ENCODE measurements around the gene PTGES2.
A peak's percentile ranks its signal among the peaks of the same experiment; 100 is the strongest.

The PTGES2 gene

DNA sequence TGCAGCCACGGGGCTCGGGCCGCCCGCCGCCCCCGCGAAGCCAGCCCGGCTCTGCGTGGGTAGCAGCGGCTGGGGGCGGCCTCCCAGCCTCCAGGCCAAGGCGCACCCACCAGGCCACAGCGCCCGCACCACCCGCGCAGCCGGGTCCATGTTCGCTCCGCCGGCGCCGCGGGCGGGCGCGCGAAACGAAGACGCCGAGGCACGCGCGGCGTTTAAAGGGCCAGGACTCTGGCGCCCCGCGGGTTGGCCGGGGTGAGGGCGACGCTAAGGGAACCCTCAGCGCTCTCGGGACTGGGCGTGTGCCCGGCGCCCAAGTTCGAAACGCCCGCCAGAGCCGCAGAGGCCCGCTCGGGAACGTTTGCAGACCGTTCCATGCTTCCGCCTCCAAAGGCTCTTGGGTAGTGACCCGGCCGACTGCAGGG lies at the start of gene PTGES2:
Gene PTGES2, minus strand, starts transcription at position 162 of the 422 bp plus-strand sequence. Its CDS starts 12 bp downstream, at position 150.
- DNase-seq, result peak; percentile 87

DNA sequence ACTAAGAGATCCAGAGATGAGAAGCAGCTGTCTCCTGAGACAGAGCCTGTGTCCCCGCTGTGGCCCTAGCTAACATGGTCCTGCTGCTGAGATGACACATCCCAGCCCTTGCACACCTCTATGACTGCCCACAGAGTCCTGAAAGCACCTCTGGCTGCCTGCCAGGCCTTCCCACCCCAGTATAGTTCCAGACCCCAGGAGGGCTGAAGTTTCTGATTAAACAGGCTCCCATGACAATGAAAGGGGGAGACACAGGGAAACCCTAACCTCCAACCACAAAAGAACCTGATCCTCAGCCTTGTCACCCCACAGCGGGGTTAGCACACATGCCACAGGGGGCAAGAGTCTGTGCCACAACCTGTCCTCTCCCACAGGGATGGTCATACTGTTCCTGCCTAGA lies 48.2 kb upstream of the PTGES2 start:
- DNase-seq, result no peak

DNA sequence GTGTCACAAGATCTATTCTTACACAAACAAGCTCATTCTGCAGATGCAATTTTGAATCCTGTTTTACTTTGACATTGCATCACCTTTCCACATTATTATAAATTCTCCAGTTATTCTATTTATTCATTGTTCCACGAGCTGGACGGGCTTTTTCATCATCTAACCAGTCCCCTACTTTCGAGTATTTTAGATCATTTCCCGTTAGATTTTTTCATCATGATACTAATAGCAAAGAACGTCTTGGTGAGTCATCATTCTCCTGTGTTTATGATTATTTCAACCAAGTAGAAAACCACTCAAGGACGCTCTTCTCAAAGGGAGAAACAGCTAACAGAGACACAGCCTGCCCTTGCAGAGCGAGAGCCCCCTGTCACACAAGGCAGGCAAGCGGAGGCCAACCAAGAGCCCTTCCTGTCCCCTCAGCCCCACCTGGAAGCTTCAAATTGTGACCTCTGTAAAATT lies 47.6 kb upstream of the PTGES2 start:
- no peak for DNase-seq

DNA sequence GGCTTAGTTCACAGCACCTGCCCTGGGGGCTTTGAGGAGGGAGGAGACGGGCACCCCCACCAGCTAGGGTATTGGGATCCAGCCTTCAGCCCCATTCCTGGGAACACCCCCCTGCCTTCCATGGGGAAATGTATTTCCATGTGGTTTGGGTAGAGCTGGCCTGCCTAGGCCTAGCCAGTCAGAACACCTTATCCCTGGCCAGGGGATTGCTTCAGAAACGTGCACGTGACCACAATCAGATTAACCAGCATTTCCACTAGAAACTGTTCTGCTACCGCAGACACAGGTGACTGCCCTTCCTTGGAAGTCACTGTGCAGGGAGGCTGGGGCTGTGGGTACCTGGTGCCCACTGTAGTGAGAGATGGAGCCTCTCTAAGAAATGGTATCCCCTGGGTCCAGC lies 46.5 kb upstream of the PTGES2 start:
- DNase-seq, result no peak

DNA sequence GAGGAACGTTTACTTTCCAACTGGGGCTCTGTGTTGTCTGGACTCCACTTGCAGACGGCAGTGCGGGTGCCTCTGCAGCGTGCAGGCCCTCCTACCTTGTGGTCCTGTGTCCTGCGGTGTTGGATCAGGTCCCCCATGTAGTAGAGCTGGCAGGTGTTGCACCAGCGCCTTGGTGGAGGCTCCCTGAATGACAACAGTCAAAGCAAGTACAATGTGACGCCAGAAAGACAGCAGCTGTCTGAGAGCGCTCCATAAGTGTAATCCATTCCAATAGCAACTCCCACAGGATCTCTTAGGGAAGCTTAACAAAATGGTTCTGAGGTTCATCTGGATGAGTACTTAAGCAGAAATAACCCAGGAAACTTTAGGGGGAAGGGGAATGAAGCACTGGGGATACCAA lies 42.4 kb upstream of the PTGES2 start:
- DNase-seq, result no peak

DNA sequence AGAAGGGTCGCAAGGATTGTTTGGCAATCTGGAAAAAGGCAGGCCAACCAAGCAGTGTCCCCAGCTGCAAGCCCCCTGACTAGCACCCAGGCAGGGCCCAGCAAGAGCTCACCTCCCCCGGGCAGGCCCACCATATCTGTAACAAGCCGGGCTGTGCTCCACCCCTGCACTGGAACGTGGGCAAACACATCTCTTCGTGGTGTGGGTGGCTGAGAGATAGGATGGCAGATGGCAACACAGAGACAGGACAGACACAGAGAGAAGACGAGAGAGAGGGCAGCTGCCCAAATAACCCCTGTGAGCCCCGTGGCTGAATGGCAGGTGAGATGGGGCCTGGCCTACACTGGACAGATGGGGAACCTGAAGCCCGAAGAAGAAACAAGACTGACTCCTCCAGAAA lies 42.0 kb upstream of the PTGES2 start:
- peak; percentile 70 for DNase-seq

DNA sequence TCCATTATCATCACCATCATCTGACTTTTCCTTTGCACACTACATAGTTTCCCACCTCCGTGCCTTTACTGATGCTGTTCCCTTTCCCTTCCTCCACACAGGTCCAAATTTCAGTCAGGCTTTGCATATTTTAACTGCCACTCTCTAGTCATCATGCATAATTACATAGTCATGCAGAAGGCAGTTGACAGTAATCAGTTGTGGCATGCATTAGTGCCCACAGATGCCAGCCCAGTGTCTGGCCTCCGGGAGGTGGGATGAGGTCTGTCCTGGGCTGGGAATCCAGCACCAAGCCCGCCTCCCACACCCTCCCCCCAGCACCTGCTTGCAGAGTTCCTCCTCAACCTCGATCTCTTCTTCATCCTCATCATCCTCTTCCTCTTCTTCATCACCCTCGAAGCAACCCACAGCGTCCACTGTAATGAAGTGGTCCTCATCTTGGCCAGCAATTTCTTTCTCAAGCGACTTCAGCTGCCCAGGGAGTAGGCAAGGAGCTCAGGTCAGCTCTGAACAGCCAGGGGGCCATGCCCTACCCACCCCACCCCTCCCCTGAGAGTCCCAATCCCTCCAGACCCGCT lies 41.3 kb upstream of the PTGES2 start:
- DNase-seq, result peak; percentile 48

DNA sequence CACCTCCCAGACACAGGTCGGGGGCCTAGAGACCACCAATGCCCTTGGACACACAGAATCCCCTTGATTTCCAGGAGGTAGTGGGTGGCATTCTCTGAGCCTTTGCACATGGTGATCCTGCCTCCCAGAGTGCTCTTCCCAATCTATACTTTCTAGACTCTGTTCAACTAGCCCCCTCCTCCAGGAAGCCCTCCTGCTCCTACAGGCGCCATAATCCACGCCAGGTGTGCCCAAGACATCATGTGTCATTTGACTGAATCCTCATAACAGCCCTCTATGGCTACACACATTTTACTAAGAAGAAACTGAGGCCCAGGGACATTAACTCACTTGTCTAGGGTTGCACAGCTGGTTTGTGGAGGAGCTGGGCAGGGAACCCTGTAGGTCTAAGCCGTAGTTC lies 39.7 kb upstream of the PTGES2 start:
- no peak for DNase-seq

DNA sequence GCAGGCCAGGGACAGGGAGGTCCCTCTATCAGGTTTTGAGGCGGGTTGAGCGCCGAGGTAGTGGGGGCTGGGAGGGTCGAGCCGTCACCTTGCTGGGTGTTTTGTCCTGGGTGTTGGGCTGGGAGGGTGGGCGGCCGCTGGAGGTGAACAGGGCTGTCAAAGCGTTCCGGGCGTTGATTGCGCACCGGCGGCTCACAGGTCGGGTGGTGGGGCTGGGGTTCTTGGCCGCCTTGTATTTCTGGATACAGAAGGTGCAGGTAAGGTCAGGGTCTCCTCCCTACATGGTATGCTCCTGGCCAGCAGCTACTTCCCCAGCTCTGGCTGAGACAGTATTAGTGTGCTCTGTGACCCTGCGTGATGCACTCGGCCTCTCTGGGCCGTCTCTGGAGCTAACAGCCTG lies 38.6 kb upstream of the PTGES2 start:
- DNase-seq, result no peak

DNA sequence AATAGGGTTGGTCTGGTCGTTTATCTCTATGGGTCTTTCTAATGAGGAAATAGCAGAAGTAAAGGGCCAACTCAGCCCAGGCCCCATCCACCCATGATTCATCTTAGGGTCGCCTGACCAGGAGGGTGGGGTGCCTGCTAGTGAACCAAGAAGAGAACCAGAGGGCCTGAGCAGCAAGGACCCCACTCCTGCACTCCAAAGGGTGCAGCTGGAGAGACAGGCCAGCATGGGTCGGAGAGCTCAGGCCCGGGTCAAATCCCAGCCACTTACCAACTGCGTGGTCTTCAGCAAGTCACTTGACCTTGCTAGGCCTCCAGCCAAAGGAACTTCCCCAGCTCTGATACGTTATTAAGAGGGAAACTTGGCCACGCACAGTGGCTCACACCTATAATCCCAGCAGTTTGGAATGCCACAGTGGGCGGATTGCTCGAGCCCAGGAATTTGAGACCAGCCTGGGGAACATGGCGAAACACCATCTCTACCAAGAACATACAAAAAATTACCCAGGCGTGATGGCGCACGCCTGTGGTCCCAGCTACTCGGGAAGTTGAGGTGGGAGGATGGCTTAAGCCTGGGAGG lies 36.9 kb upstream of the PTGES2 start:
- DNase-seq, result no peak

DNA sequence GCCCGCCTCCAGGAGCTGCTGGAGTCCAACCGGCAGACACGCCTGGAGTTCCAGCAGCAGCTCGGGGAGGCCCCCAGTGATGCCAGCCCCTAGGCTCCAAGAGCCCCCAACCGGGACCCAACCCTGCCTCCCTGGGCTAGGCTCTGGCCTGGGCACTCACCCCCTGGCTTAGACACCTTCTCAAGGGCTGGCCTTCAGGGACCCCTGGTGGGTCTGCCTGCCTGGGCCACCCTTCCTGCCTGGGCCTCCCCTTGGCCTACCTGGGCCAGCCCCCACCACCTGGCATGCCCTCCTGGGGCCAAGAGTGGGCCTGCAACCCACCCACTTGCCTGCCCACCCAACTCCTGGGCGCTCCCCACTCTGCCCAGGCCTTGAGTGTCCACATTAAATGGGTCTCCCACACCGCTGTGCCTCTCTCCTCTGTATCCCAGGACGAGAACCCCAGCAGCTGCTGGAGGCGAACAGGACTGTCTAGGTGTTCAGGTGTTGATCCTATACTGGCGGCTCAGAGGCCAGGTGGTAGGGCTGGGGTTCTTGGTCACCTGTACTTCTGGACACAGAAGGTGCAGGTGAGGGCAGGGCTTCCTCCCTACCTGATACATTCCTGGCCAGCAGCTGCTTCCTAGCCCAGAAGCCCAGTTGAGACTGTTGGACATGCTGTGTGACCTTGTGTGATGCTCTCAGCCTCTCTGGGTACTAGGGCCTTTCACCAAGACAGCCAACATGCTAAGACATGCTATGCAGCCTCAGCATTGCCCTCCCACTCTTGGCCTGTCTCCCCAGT lies 36.2 kb upstream of the PTGES2 start:
- no peak for DNase-seq

DNA sequence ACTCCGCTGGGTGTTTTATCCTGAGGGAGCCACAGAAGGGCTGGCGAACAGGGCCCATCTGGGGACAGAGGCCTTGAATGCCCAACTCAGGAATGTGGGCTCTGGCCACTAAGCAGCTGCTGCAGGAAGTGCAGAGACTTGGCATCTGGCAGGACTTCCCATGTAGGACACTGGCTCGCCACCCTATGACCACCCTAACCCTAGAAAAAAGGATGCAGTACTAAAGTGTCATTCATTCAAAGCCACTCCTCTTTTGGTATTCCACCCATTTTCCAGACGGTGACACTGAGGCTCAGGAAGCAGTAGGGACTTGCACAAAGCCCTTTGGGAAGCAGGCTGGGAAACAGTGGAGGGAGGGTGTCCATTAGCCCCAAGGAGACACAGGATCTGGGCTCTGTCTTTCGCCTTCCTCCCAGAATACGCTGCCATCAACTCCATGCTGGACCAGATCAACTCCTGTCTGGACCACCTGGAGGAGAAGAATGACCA lies 35.5 kb upstream of the PTGES2 start:
- no peak for DNase-seq

DNA sequence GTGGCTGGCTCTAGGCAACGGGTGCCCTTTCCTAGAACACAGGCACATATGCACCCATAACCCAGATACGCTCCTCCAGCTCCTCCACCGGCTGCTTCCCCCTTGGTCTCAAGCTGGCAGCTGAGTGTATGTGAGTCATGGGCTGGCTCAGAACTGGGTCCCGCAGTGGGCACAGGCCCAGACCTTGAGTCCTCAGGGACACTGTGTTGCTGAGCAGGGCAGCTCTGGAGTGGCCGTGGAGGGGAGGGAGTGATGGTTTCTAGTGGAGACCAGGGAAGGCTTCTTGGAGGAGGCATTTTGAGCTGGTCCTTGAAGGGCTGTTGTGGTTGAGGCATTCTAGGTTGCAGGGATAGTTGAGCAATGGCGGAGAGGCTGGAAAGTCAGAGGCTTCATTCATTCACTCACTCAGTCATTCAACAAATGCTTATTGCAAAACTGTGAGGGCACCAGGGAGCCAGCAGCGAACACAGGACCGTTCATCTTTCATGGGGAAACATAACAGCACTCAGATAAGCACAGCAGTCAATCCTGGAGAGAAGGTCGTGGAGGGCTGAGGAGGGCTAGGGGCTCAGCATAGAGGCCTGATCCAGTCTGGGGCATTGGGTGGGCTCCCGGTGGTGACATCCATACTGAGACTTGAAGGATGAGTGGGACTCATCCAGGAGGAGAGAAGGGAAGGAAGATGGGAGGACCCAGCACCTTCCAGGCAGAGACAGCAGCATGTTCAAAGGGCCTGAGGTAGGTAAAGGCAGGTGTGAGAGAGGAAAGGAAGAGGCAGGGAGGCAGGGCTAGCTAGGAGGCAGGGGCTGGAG lies 34.9 kb upstream of the PTGES2 start:
- DNase-seq, result no peak

DNA sequence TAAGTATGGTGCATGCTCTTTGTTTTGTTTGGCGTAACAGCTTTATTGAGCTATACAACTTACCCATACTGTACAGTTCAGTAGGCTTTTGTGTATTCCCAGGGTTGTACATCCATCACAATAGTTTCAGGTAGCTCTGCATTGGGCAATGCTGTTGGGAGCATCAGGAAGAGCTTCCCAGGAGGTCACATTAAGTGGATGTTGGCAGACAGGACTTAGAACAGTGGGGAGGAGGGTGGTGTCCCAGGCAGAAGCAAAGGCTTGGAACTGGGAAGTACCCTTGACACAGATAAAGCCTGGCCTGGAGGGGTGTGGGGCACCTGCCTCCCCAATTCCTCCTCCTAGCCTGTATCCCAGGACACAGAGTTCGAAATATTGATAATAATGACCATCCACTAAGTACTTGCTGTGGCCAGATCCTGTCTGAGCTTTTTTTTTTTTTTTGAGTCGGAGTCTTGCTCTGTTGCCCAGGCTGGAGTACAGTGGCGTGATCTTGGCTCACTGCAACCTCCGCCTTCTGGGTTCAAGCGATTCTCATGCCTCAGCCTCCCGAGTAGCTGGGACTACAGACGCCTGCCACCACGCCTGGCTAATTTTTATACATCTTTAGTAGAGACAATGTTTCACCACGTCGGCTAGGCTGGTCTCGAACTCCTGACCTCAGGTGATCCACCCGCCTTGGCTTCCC lies 33.8 kb upstream of the PTGES2 start:
- no peak for DNase-seq

DNA sequence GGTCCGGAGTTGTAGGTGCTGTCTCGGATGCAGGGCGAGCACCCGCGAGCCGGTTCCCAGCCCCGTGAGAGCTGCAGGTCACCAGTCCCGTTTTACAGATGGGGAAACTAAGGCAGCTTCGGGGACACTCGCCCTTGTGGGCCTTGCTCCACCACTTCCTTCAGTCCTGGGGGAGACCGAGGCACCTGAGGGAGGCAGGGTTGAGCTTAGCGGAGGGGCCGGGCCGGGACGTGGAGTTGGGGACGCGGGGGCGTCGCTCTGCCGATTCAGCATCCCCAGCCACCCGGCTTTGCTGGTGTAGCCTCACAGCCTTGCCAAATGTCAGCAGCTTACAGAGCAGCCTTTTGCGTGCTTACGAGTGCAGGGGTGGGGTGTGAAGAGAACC lies 33.1 kb upstream of the PTGES2 start:
- peak; percentile 47 for DNase-seq

DNA sequence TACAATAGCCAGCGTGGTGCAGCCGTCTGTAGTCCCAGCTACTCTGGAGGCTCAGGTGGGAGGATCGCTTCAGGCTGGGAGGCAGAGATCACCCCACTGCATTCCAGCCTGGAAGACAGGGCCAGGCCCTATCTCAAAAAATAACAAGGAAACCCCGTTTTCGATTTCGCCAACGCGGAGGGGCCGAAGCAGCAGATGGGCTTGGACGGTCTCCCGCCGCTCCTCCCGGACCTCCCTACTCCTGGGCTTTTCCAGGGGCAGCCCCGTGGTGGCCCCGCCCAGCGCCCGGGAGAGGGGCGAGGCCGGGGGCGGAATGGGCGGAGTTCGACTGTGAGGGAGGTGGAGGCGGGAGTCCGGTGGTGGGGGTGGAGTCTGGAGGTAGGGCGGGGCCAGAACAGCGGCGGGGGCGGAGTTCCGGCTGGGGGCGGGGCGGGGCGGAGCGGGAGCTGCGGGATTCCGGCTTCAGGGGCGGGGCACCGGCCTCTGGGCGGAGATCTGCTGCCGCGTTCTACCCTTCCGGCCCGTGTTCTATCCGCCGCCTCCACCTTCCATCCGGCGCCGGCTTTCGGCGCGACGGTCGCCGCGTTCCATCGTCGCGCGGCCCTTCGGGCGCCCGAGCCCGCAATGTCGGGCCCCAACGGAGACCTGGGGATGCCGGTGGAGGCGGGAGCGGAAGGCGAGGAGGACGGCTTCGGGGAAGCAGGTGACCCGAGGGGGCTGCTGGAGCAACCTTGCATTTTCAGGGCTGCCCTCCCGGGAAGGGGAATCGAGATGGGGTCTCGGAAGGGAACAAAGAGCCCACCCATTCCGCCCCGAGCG lies 32.5 kb upstream of the PTGES2 start, which contains the start of gene BBLN:
Gene BBLN, plus strand, starts transcription at position 482 of the 819 bp plus-strand sequence. Its CDS starts 143 bp downstream, at position 625.
- peak; percentile 86 for DNase-seq

DNA sequence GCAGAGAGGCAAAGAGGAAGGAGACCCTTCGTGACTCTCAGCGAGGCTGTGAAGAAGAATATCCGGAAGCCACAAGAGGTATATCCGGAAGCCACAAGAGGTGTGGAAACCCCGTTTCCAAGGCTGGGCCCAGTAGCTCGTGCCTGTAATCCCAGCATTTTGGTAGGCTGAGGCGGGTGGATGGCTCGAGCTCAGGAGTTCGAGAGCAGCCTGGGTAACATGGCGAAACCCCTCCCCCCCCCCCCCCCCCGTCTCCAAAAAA lies 31.9 kb upstream of the PTGES2 start:
- peak; percentile 56 for DNase-seq

DNA sequence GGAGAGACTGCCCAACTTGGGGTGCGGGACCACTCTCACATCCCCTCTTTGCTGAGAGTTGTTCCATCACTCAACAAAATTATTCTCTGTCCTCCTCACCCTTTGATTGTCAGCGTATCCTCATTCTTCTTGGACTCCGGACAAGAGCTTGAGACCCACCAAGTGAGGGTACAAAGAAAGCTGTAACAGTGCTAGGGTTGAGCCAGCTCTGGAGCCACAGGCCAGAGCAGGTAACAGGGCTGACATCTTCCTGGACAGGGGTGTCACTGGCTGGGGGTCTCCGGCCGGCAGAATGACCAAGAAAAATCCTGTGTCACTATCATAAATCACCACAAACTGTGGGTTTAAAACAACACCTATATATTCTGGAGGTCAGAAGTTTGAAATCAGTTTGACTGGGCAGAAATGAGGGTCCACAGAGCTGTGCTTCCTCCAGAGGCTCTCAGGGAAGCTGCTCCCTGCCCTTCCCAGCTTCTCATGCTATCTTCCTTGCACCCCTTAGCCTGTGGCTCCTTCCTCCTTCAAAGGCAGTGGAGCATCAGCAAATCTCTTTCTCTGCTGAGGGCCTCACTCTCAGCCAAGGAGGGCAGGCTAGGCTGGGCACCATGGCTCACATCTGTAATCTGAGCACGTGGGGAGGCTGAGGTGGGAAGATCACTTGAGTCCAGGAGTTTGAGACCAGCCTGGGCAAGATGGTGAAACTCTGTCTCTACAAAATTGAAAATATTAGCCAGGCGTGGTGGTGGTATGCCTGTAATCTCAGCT lies 28.4 kb upstream of the PTGES2 start:
- no peak for DNase-seq

DNA sequence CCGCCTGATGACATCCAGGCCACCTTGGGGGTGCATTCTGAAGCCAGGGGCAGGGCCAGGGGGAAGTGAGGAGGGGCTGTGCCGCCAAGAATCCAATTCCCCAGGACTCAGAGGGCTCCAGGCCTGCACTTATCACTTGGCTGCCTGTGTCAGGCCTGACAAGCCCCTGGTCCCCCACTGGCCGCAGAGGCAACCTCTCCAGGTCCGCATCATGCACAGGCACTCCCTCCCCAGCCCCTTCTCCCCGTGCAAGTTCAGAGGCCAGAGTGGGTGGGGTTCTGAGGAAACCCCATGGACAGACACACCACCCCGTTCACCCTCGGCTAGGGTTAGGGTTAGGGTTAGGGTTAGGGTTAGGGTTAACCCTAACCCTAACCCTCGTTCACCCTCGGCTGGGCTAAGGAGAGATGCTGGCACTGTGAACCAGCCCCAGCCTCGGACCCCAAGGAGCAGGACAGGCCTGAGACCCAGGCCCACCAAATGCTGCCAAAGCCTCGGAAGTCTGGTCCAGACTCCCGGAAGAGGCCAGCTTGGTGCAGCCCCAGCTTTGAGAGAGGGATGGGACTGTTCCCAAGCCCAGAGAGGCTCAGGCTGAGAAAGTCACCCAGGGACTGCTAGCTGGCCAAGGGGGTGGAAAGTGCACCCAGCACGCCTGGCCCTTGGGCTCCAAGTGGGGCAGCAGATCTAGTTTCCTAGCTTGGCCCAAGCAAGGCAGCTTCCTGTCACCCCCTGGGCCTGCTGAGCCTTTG lies 26.6 kb upstream of the PTGES2 start:
- DNase-seq, result no peak

Data from hematopoietic multipotent progenitor cell treated with erythropoietin and hydrocortisone succinate and interleukin-3 and kit ligand, for 8 days (in vitro differentiated cells).